Neutrophil (primary cell): ENCODE data around the gene LETM1.

Source experiments
- H3K27ac ChIP-seq: fragments of 200-600 bp; sonication (generic); 2 replicates; pipeline ENCODE4 v1.5.1; 2016; ENCODE audit warnings: mild to moderate bottlenecking, moderate library complexity
- H3K27me3 ChIP-seq: fragments of 200-600 bp; sonication (generic); 2 replicates; pipeline ENCODE4 v1.6.0; 2016; ENCODE audit warnings: mild to moderate bottlenecking
- H3K36me3 ChIP-seq: fragments of 200-600 bp; sonication (generic); 2 replicates; pipeline ENCODE4 v1.5.1; 2017
- H3K4me1 ChIP-seq, 2 experiments: fragments of 200-600 bp in 1 of 2; sonication (generic) in 1 of 2; 1 replicate in 1 of 2; 2 replicates in 1 of 2; pipeline versions ENCODE4 v1.5.1 to v1.6.1; 2013 to 2016; ENCODE audit warnings: low read depth in 1 of 2, low read length in 1 of 2, mild to moderate bottlenecking in 1 of 2, moderate library complexity in 1 of 2; ENCODE audit not compliant: control insufficient read depth in 1 of 2, insufficient read depth in 1 of 2
- H3K4me3 ChIP-seq, 2 experiments: fragments of 200-600 bp in 1 of 2; sonication (generic) in 1 of 2; 1 replicate in 1 of 2; 2 replicates in 1 of 2; pipeline ENCODE4 v1.5.1; 2013 to 2016; ENCODE audit warnings: low read depth in 1 of 2, low read length in 1 of 2, mild to moderate bottlenecking in 1 of 2, moderate library complexity in 1 of 2
- H3K9me3 ChIP-seq: fragments of 200-600 bp; sonication (generic); 2 replicates; pipeline ENCODE4 v1.5.1; 2016
- CTCF ChIP-seq: fragments of 200-600 bp; sonication (generic); IDR thresholded peaks from 2 replicates; pipeline ENCODE4 v1.5.1; 2016; ENCODE audit warnings: antibody characterized with exemption

LETM1 gene

GRCh38 chr4:1769692-1770091, 86.3 kb downstream of the LETM1 start:
- no peaks in the 10 kb centered on the region for H3K4me1 ChIP-seq
- no peak for TF ChIP-seq CTCF
- peaks cover 90% of the 10 kb centered on the region for H3K27me3 ChIP-seq
- H3K27ac ChIP-seq: no peak overlapping the region
- no peaks in the 10 kb centered on the region for H3K36me3 ChIP-seq
- H3K9me3 ChIP-seq: no peaks in the 10 kb centered on the region
- H3K4me3 ChIP-seq: no peak overlapping the region

- H3K9me3 ChIP-seq: no peaks in the 10 kb centered on the region
- no peak overlapping the region for H3K27ac ChIP-seq
- no peak for TF ChIP-seq CTCF
- H3K4me3 ChIP-seq: no peak overlapping the region
- no peaks in the 10 kb centered on the region for H3K4me1 ChIP-seq
- H3K36me3 ChIP-seq: no peaks in the 10 kb centered on the region
- H3K27me3 ChIP-seq: peaks cover 100% of the 10 kb centered on the region
These were observed 87.5 kb downstream of the LETM1 start for GRCh38 chr4:1768367-1769034.

DNA sequence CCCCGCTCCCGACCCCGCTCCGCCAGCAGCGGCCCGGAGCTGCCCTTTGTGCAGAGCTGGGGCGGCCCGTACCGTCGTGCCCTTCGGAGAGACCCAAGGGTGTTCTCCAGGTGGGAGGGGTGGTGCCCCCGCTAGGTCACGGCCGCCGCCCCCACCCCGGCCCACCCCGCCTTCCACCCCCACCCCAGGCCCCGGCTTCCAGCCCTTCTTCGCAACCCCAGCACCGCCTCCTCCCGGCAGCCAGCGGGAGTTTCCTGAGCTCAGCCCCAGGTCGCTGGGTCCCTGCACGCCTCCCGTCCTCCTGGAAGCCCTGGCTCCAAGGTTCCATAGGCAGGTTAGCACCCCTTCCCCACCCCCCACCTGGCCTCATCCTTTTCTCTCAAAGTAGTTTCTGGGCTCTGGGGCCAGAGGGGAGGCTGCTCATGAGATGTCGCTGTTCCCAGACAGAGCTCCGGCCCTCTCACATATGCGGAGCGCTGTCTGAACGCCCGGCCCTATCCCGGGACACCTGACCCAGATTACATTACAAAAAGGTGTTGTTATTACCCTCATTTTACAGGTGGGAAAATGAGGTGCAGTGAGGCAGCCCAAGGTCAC, 88.1 kb downstream of the LETM1 start:
- no peaks in the 10 kb centered on the region for H3K36me3 ChIP-seq
- no peak overlapping the region for H3K27ac ChIP-seq
- H3K9me3 ChIP-seq: no peaks in the 10 kb centered on the region
- no peak overlapping the region for H3K4me3 ChIP-seq
- no peaks in the 10 kb centered on the region for H3K4me1 ChIP-seq
- peaks cover 100% of the 10 kb centered on the region for H3K27me3 ChIP-seq
- no peak for TF ChIP-seq CTCF

GRCh38 chr4:1767061-1767769, 88.7 kb downstream of the LETM1 start:
- TF ChIP-seq CTCF: no peak
- H3K27ac ChIP-seq: no peak overlapping the region
- H3K27me3 ChIP-seq: peaks cover 100% of the 10 kb centered on the region
- H3K4me1 ChIP-seq: no peaks in the 10 kb centered on the region
- no peaks in the 10 kb centered on the region for H3K36me3 ChIP-seq
- H3K4me3 ChIP-seq: no peak overlapping the region
- no peaks in the 10 kb centered on the region for H3K9me3 ChIP-seq

DNA sequence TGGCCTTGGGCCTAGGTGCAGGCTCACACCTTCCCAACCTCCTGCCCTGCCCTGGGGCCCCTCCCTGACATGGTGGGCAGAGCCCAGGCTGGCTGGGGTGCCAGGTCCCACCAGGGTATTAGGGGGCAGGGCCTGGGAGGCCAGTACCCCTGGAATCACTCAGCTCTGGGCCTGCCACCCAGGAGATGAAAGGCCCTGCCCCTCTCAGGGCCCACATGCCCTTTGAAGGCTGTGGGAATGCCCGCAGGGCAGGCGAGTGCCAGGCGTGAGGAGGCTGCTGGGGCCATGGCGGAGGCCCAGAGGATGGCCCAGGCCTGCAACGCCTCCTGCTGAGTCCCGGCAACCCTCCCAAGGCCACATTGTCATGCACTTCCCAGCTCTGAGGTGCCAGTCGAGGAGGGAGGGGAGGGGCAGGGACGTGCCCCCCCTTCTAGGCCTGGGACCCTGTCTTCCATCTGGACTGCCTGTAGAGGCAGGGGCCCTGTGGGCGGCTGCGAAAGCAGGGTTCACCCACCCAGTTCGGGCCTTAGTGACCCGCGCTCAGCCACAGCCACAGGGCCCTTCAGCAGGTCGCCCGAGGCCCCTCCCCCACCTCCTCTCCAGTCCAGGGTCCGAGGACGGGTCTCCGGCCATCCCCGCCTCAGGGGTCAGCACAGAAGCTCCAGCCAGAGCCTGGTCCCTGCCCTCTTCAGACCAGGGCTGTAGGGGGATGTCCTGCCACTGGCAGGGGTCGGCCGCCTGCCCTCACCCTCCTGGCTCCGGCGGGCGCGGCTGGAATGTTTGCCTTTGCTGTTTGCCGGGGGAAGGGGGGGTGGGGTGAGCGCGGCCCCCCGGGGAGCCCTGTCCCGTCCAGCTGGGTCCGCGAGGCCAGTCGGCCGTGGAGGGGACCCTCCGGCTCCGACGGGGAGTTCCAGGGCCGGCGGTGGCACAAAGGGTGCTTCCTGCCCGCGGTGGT, 89.6 kb downstream of the LETM1 start:
- no peaks in the 10 kb centered on the region for H3K9me3 ChIP-seq
- no peak overlapping the region for H3K4me3 ChIP-seq
- H3K36me3 ChIP-seq: no peaks in the 10 kb centered on the region
- H3K27me3 ChIP-seq: peaks cover 98% of the 10 kb centered on the region
- H3K4me1 ChIP-seq: no peaks in the 10 kb centered on the region
- H3K27ac ChIP-seq: no peak overlapping the region
- TF ChIP-seq CTCF: no peak
